ENCODE data around the gene ITIH3.
A peak's percentile ranks its signal among the peaks of the same experiment; 100 is the strongest.

ITIH3 gene

GRCh38 chr3:52796411-52796810 lies 1.8 kb downstream of the ITIH3 start:
- H3K4me2 ChIP-seq = no peak overlapping the region
- TF ChIP-seq, protein P1, sequence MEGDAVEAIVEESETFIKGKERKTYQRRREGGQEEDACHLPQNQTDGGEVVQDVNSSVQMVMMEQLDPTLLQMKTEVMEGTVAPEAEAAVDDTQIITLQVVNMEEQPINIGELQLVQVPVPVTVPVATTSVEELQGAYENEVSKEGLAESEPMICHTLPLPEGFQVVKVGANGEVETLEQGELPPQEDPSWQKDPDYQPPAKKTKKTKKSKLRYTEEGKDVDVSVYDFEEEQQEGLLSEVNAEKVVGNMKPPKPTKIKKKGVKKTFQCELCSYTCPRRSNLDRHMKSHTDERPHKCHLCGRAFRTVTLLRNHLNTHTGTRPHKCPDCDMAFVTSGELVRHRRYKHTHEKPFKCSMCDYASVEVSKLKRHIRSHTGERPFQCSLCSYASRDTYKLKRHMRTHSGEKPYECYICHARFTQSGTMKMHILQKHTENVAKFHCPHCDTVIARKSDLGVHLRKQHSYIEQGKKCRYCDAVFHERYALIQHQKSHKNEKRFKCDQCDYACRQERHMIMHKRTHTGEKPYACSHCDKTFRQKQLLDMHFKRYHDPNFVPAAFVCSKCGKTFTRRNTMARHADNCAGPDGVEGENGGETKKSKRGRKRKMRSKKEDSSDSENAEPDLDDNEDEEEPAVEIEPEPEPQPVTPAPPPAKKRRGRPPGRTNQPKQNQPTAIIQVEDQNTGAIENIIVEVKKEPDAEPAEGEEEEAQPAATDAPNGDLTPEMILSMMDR (conservative IDR thresholded peaks at IDR 0.05; ENCODE audit: low read depth, low read length) = no peak

GRCh38 chr3:52798376-52798977 lies 3.9 kb downstream of the ITIH3 start:
- TF ChIP-seq, protein P1 (conservative IDR thresholded peaks at IDR 0.05; ENCODE audit: low read depth, low read length) = no peak
- Histone ChIP-seq H3K36me3 (ENCODE audit: insufficient read depth) (no peaks in the 10 kb centered on the region), H2AFZ (ENCODE audit: low read depth) (no peak overlapping the region), H3K27me3 (ENCODE audit: insufficient read depth, low read depth) (no peaks in the 10 kb centered on the region), H3K27ac (no peak overlapping the region), H3K4me3 (IDR thresholded peaks at IDR 0.05; ENCODE audit: insufficient read depth, low read depth, low read length) (no peak overlapping the region), H3K4me2 (no peak overlapping the region), H3K9ac (no peak overlapping the region), H3K4me1 (ENCODE audit: low read depth, poor library complexity, severe bottlenecking) (no peaks in the 10 kb centered on the region), H4K20me1 (ENCODE audit: insufficient read depth) (no peaks in the 10 kb centered on the region), H3K79me2 (ENCODE audit: insufficient read depth, low read depth) (no peaks in the 10 kb centered on the region)

More at GRCh38 chr3:52796411-52796810, 1.8 kb downstream of the ITIH3 start:
- Histone ChIP-seq H3K27me3 (ENCODE audit: insufficient read depth, low read depth) (no peaks in the 10 kb centered on the region), H3K36me3 (ENCODE audit: insufficient read depth) (no peaks in the 10 kb centered on the region), H3K27ac (no peak overlapping the region), H2AFZ (ENCODE audit: low read depth) (no peak overlapping the region), H3K79me2 (ENCODE audit: insufficient read depth, low read depth) (no peaks in the 10 kb centered on the region), H3K9ac (no peak overlapping the region), H3K4me3 (IDR thresholded peaks at IDR 0.05; ENCODE audit: insufficient read depth, low read depth, low read length) (no peak overlapping the region), H3K4me1 (ENCODE audit: low read depth, poor library complexity, severe bottlenecking) (no peaks in the 10 kb centered on the region), H4K20me1 (ENCODE audit: insufficient read depth) (no peaks in the 10 kb centered on the region)

- TF ChIP-seq, protein P1 (conservative IDR thresholded peaks at IDR 0.05; ENCODE audit: low read depth, low read length) = peak; percentile 52; the same call in 1 of the 2 replicates
- Histone ChIP-seq H3K27me3 (ENCODE audit: insufficient read depth, low read depth) (no peaks in the 10 kb centered on the region), H3K9ac (no peak overlapping the region), H4K20me1 (ENCODE audit: insufficient read depth) (no peaks in the 10 kb centered on the region), H3K4me2 (no peak overlapping the region), H3K79me2 (ENCODE audit: insufficient read depth, low read depth) (no peaks in the 10 kb centered on the region), H2AFZ (ENCODE audit: low read depth) (no peak overlapping the region), H3K4me3 (IDR thresholded peaks at IDR 0.05; ENCODE audit: insufficient read depth, low read depth, low read length) (no peak overlapping the region), H3K36me3 (ENCODE audit: insufficient read depth) (no peaks in the 10 kb centered on the region), H3K4me1 (ENCODE audit: low read depth, poor library complexity, severe bottlenecking) (no peaks in the 10 kb centered on the region), H3K27ac (no peak overlapping the region)
Observed at GRCh38 chr3:52798978-52799476, 4.4 kb downstream of the ITIH3 start.

- Histone ChIP-seq H3K4me1 (ENCODE audit: low read depth, poor library complexity, severe bottlenecking) (no peaks in the 10 kb centered on the region), H3K4me3 (IDR thresholded peaks at IDR 0.05; ENCODE audit: insufficient read depth, low read depth, low read length) (no peak overlapping the region), H3K9ac (no peak overlapping the region), H3K27ac (no peak overlapping the region), H3K36me3 (ENCODE audit: insufficient read depth) (no peaks in the 10 kb centered on the region), H4K20me1 (ENCODE audit: insufficient read depth) (no peaks in the 10 kb centered on the region), H2AFZ (ENCODE audit: low read depth) (no peak overlapping the region), H3K4me2 (no peak overlapping the region), H3K27me3 (ENCODE audit: insufficient read depth, low read depth) (no peaks in the 10 kb centered on the region), H3K79me2 (ENCODE audit: insufficient read depth, low read depth) (no peaks in the 10 kb centered on the region)
- TF ChIP-seq, protein P1 (conservative IDR thresholded peaks at IDR 0.05; ENCODE audit: low read depth, low read length) = no peak
Observed at GRCh38 chr3:52800079-52800478, 5.5 kb downstream of the ITIH3 start.
